H1 (cell line): ENCODE results near the gene TCN2. TPM values are rescaled to one million over a fixed set of nuclear protein-coding genes. Genes with fewer than 3 reads are reported as not detected.

ENCODE experiments used
- CTCF ChIA-PET: fragments of 300-600 bp; sonication (Branson Sonifier 250); formaldehyde crosslinking; loops from one replicate; lab custom pipeline; 2021; ENCODE audit not compliant: partially characterized antibody; lab: Charles Lee
- POLR2A ChIA-PET: fragments of 300-600 bp; sonication (Branson Sonifier 250); formaldehyde crosslinking; loops from one replicate; lab custom pipeline; 2021; ENCODE audit warnings: inconsistent platforms; ENCODE audit not compliant: partially characterized antibody; lab: Charles Lee
- DNase-seq, 2 experiments: peaks; one replicate each; pipeline versions ENCODE4 v3.0.0 to v3.0.0-alpha.2; 2010 to 2022; ENCODE audit warnings: low spot score in 2 of 2, low read depth in 1 of 2, mixed read lengths in 1 of 2
- FAIRE-seq: peaks from 2 replicates; lab custom pipeline; 2011; peaks lifted over from hg19 to GRCh38; lab: Jason Lieb, UNC
- H2AFZ ChIP-seq: 2 replicates; pipeline ENCODE4 v1.8.1; 2012; ENCODE audit warnings: low read length, inconsistent platforms
- H2AK5ac ChIP-seq: 2 replicates; pipeline ENCODE4 v1.6.1; 2013; ENCODE audit warnings: low read depth, low read length
- H2BK120ac ChIP-seq: replicated peaks from 2 replicates; pipeline ENCODE3; 2013; ENCODE audit warnings: low read depth, low read length, inconsistent platforms
- H2BK12ac ChIP-seq: 2 replicates; pipeline ENCODE4 v1.6.1; 2013; ENCODE audit warnings: low read depth, low read length
- H2BK15ac ChIP-seq: 2 replicates; pipeline ENCODE4 v1.6.1; 2013; ENCODE audit warnings: low read length
- H2BK20ac ChIP-seq: 2 replicates; pipeline ENCODE4 v1.6.1; 2013; ENCODE audit warnings: low read length
- H2BK5ac ChIP-seq: 2 replicates; pipeline ENCODE4 v1.6.1; 2013; ENCODE audit warnings: low read depth, low read length
- H3K14ac ChIP-seq: 2 replicates; pipeline ENCODE4 v1.6.1; 2013; ENCODE audit warnings: inconsistent platforms; ENCODE audit not compliant: insufficient read length
- H3K18ac ChIP-seq: 2 replicates; pipeline ENCODE4 v1.6.1; 2013; ENCODE audit warnings: low read length; ENCODE audit errors: extremely low read depth
- H3K23ac ChIP-seq: 2 replicates; pipeline ENCODE4 v1.6.1; 2013; ENCODE audit warnings: inconsistent platforms; ENCODE audit not compliant: insufficient read length
- H3K23me2 ChIP-seq: 2 replicates; pipeline ENCODE4 v1.6.1; 2013; ENCODE audit warnings: low read depth, low read length
- H3K27ac ChIP-seq: 2 replicates; pipeline ENCODE4 v1.6.1; 2011; ENCODE audit warnings: low read depth, low read length, inconsistent platforms
- H3K27me3 ChIP-seq, 4 experiments: replicated peaks in 1 of 4; 1 replicate in 1 of 4; 2 replicates in 3 of 4; pipeline versions ENCODE4 v1.6.1 to v1.8.1; 2011 to 2013; ENCODE audit warnings: low read length in 3 of 4, mild to moderate bottlenecking in 3 of 4, inconsistent platforms in 2 of 4, mixed read lengths in 2 of 4, moderate library complexity in 1 of 4; ENCODE audit not compliant: control insufficient read depth in 3 of 4, insufficient read depth in 3 of 4; ENCODE audit errors: extremely low read depth in 1 of 4
- H3K36me3 ChIP-seq, 4 experiments: 2 replicates each; pipeline versions ENCODE4 v1.6.1 to v1.8.1; 2011 to 2013; ENCODE audit warnings: mild to moderate bottlenecking in 4 of 4, low read length in 3 of 4, moderate library complexity in 2 of 4, control low read depth in 1 of 4, inconsistent platforms in 1 of 4; ENCODE audit not compliant: insufficient read depth in 4 of 4, control insufficient read depth in 2 of 4
- H3K4ac ChIP-seq: replicated peaks from 2 replicates; pipeline ENCODE3; 2013; ENCODE audit warnings: low read length, low read depth, mixed read lengths, inconsistent platforms; ENCODE audit not compliant: insufficient read length
- H3K4me1 ChIP-seq, 4 experiments: replicated peaks in 1 of 4; 1 replicate in 1 of 4; 2 replicates in 3 of 4; pipeline versions ENCODE4 v1.6.1 to v1.8.1; 2011 to 2013; ENCODE audit warnings: low read length in 3 of 4, inconsistent platforms in 2 of 4, mixed read lengths in 1 of 4; ENCODE audit not compliant: insufficient read depth in 4 of 4, control insufficient read depth in 3 of 4
- H3K4me2 ChIP-seq, 2 experiments: 2 replicates each; pipeline versions ENCODE4 v1.6.1 to v1.8.1; 2011 to 2013; ENCODE audit warnings: low read depth in 2 of 2, low read length in 2 of 2, control low read depth in 1 of 2, inconsistent platforms in 1 of 2, mild to moderate bottlenecking in 1 of 2; ENCODE audit not compliant: insufficient read depth in 1 of 2
- H3K4me3 ChIP-seq, 4 experiments: fragments of 200-600, 300-600 bp in 1 of 4; sonication (generic), shearing (Covaris generic), sonication (Bioruptor Twin) in 1 of 4; 2 replicates each; pipeline versions ENCODE4 v1.5.1 to v1.8.1; 2011 to 2016; ENCODE audit warnings: low read length in 4 of 4, low read depth in 3 of 4, control low read depth in 2 of 4, inconsistent platforms in 2 of 4, mild to moderate bottlenecking in 2 of 4, mixed read lengths in 1 of 4, moderate library complexity in 1 of 4; ENCODE audit not compliant: insufficient read depth in 2 of 4; ENCODE audit errors: extremely low read depth in 1 of 4
- H3K56ac ChIP-seq: replicated peaks from 2 replicates; pipeline ENCODE3; 2013; ENCODE audit warnings: low read depth, mild to moderate bottlenecking, mixed read lengths, low read length, inconsistent platforms; ENCODE audit not compliant: insufficient read length
- H3K79me1 ChIP-seq: 2 replicates; pipeline ENCODE4 v1.6.1; 2013; ENCODE audit warnings: low read depth, low read length, control low read depth
- H3K79me2 ChIP-seq, 2 experiments: 2 replicates each; pipeline versions ENCODE4 v1.6.1 to v1.8.1; 2012 to 2013; ENCODE audit warnings: low read length in 2 of 2, mild to moderate bottlenecking in 2 of 2, inconsistent platforms in 1 of 2; ENCODE audit not compliant: insufficient read depth in 2 of 2, control insufficient read depth in 1 of 2
- H3K9ac ChIP-seq, 4 experiments: replicated peaks in 1 of 4; 1 replicate in 1 of 4; 2 replicates in 3 of 4; pipeline versions ENCODE4 v1.6.1 to v1.8.1; 2011 to 2013; ENCODE audit warnings: low read depth in 3 of 4, low read length in 3 of 4, control low read depth in 2 of 4, mild to moderate bottlenecking in 2 of 4, moderate library complexity in 2 of 4, inconsistent platforms in 1 of 4; ENCODE audit errors: extremely low read depth in 1 of 4
- H3K9me3 ChIP-seq, 2 experiments: 2 replicates each; pipeline versions ENCODE4 v1.6.1 to v1.8.1; 2012 to 2013; ENCODE audit warnings: mild to moderate bottlenecking in 2 of 2, moderate library complexity in 2 of 2, control low read depth in 1 of 2, inconsistent platforms in 1 of 2, low read depth in 1 of 2, low read length in 1 of 2, mixed read lengths in 1 of 2; ENCODE audit not compliant: insufficient read depth in 2 of 2
- H4K20me1 ChIP-seq, 2 experiments: replicated peaks in 1 of 2; 2 replicates each; pipeline versions ENCODE3 to v1.8.1; 2011 to 2013; ENCODE audit warnings: inconsistent platforms in 2 of 2, low read length in 2 of 2, mild to moderate bottlenecking in 1 of 2; ENCODE audit not compliant: insufficient read depth in 2 of 2, control insufficient read depth in 1 of 2
- H4K5ac ChIP-seq: 2 replicates; pipeline ENCODE4 v1.6.1; 2013; ENCODE audit warnings: low read length, low read depth, mixed read lengths, inconsistent platforms; ENCODE audit not compliant: insufficient read length
- H4K8ac ChIP-seq: 2 replicates; pipeline ENCODE4 v1.8.0; 2013; ENCODE audit warnings: mild to moderate bottlenecking, moderate library complexity, low read length, inconsistent platforms; ENCODE audit not compliant: insufficient read depth; ENCODE audit errors: extremely low read depth
- H4K91ac ChIP-seq: replicated peaks from 2 replicates; pipeline ENCODE3; 2013; ENCODE audit warnings: low read length, mixed read lengths, inconsistent platforms; ENCODE audit not compliant: insufficient read length
- EZH2 ChIP-seq: fragments of 200-600 bp; sonication (generic); IDR thresholded peaks from 2 replicates; pipeline ENCODE4 v1.7.1; 2012; ENCODE audit warnings: low read depth, mild to moderate bottlenecking, moderate library complexity, low read length, inconsistent platforms; ENCODE audit not compliant: severe bottlenecking
- RAD21 ChIP-seq, 2 experiments: IDR thresholded peaks in 1 of 2; conservative IDR thresholded peaks in 1 of 2; 2 replicates each; pipeline ENCODE4 v1.6.1; 2011; ENCODE audit warnings: low read depth in 2 of 2, low read length in 2 of 2, improper control_type of control experiment in 1 of 2, inconsistent platforms in 1 of 2, mild to moderate bottlenecking in 1 of 2, moderate library complexity in 1 of 2
- WGBS, 2 experiments: shearing (Covaris generic) in 1 of 2; methylation state at CpG; one replicate each; pipeline versions ENCODE4 v1.1.6 to v1.1.7; 2013 to 2015; ENCODE audit warnings: low lambda C conversion rate in 2 of 2, mixed read lengths in 2 of 2, inconsistent platforms in 1 of 2, low coverage in 1 of 2, missing lambda C conversion rate in 1 of 2; ENCODE audit not compliant: insufficient replicate concordance in 2 of 2, insufficient coverage in 1 of 2, insufficient read length in 1 of 2; ENCODE audit errors: extremely low coverage in 1 of 2, missing lambda C conversion rate in 1 of 2; 5-methylcytosine and 5-hydroxymethylcytosine counted together
- polyA plus RNA-seq, 7 experiments: library from polyadenylated mRNA; depleted of rRNA in 3 of 7; stranded (reverse) in 5 of 7; unstranded in 2 of 7; fragments of >200 nt in 5 of 7; fragments of 200-250 nt in 2 of 7; gene quantifications; 1 replicate in 5 of 7; 2 replicates in 1 of 7; 4 replicates in 1 of 7; pipeline versions ENCODE4 v1.2.1 to v1.2.3, GENCODE V29; 2011 to 2013; ENCODE audit warnings: missing spikeins in 2 of 7, mixed read lengths in 2 of 7
- total RNA-seq: library from RNA; stranded (reverse); fragmentation: NEBNext Ultra II Directional; extraction: Animal tissue kit (Norgen Biotek cat#: 25700); gene quantifications from 2 replicates; pipeline ENCODE4 v1.2.1, GENCODE V29; 2021
- TF ChIP-seq, protein P1 (sequence below), 3 experiments: IDR thresholded peaks; 1 replicate in 2 of 3; 2 replicates in 1 of 3; pipeline versions ENCODE4 v1.5.1 to v1.6.1; 2011; ENCODE audit warnings: low read length in 3 of 3, mild to moderate bottlenecking in 3 of 3, inconsistent platforms in 2 of 3, low read depth in 1 of 3, moderate library complexity in 1 of 3; ENCODE audit not compliant: insufficient read depth in 1 of 3; ENCODE audit errors: control extremely low read depth in 1 of 3

The TCN2 gene
- total and polyA plus RNA-seq, 2 of the 8 experiments (the other 6 are each of a cell fraction or from before 2014, with no cell fraction given), result 30.0 to 87.8 TPM

DNA sequence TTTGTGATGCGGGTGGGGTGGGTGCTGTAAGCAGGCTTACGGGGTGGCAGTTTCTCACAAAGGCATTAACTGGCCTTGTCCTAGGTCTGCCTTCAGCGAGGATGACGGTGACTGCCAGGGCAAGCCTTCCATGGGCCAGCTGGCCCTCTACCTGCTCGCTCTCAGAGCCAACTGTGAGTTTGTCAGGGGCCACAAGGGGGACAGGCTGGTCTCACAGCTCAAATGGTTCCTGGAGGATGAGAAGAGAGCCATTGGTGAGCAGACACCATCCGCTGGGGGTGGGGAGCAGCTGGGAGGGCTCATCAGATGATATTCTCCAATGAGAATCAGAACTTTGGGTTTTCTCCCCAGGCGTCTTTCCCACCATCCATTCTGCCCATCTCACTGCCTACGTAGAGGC, 5.8 kb downstream of the TCN2 start:
- no peak overlapping the region for H3K56ac ChIP-seq
- H4K5ac ChIP-seq, result no peak overlapping the region
- POLR2A ChIA-PET, result interaction anchor here (0.9 to 1.6 kb wide), 2 partner anchors 12 to 16 kb away, joined by 3 read pairs; no protein-coding TSS in a partner anchor
- H3K18ac ChIP-seq, result no peak overlapping the region
- H3K4me1 ChIP-seq, result peaks cover 0 to 16% (median 5%) of the 10 kb centered on the region in 4 experiments; a peak in 5 of 7 replicates
- no peaks in the 10 kb centered on the region; the same call in 1 of the 2 replicates for H3K23me2 ChIP-seq
- CTCF ChIA-PET, result interaction anchor here (0.8 to 3.0 kb wide), 10 partner anchors 8 to 334 kb away, joined by 3 to 15 read pairs (median 3); partner anchors contain the start of gene GAL3ST1
- H3K4me3 ChIP-seq, result no peak overlapping the region
- WGBS, 2 experiments, result 85% methylated on average over 8 of the region's 8 CpGs; no CpG with 5 or more reads in 1 of the 2 experiments
- H3K4me2 ChIP-seq, result no peak overlapping the region
- H2BK20ac ChIP-seq, result no peak overlapping the region
- no peak overlapping the region for H3K9ac ChIP-seq
- no peak overlapping the region for H3K23ac ChIP-seq
- H3K9me3 ChIP-seq, result no peaks in the 10 kb centered on the region
- H3K36me3 ChIP-seq, result peaks cover 11 to 61% (median 42%) of the 10 kb centered on the region in 4 experiments; a peak in 7 of 8 replicates
- no peak overlapping the region for H3K14ac ChIP-seq
- peaks cover 0 to 10% of the 10 kb centered on the region in 2 experiments; a peak in 2 of 4 replicates for H3K79me2 ChIP-seq
- no peak for FAIRE-seq
- no peak overlapping the region for H2BK15ac ChIP-seq
- H4K8ac ChIP-seq, result no peak overlapping the region
- no peaks in the 10 kb centered on the region for H3K27me3 ChIP-seq
- H2BK120ac ChIP-seq, result no peak overlapping the region
- TF ChIP-seq EZH2, result no peak
- TF ChIP-seq, protein P1, sequence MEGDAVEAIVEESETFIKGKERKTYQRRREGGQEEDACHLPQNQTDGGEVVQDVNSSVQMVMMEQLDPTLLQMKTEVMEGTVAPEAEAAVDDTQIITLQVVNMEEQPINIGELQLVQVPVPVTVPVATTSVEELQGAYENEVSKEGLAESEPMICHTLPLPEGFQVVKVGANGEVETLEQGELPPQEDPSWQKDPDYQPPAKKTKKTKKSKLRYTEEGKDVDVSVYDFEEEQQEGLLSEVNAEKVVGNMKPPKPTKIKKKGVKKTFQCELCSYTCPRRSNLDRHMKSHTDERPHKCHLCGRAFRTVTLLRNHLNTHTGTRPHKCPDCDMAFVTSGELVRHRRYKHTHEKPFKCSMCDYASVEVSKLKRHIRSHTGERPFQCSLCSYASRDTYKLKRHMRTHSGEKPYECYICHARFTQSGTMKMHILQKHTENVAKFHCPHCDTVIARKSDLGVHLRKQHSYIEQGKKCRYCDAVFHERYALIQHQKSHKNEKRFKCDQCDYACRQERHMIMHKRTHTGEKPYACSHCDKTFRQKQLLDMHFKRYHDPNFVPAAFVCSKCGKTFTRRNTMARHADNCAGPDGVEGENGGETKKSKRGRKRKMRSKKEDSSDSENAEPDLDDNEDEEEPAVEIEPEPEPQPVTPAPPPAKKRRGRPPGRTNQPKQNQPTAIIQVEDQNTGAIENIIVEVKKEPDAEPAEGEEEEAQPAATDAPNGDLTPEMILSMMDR (IDR thresholded peaks at IDR 0.05; ENCODE audit: control extremely low read depth in 1 of 3, insufficient read depth in 1 of 3, low read depth in 1 of 3, low read length in 3 of 3), result peak; percentile 37 to 44 (median 40); a peak in 3 of 4 replicates
- peak in 1 of 2 experiments; percentile 39; a peak in 2 of 4 replicates for TF ChIP-seq RAD21 (IDR thresholded peaks at IDR 0.05 in 1 of 2, conservative IDR thresholded peaks at IDR 0.05 in 1 of 2; ENCODE audit: low read depth in 2 of 2, low read length in 2 of 2)
- DNase-seq, result no peak
- H4K20me1 ChIP-seq, result peaks cover 2 to 5% of the 10 kb centered on the region in 2 experiments
- no peak overlapping the region for H3K4ac ChIP-seq
- H2BK5ac ChIP-seq, result no peak overlapping the region
- no peak overlapping the region for H2BK12ac ChIP-seq
- no peak overlapping the region for H4K91ac ChIP-seq
- H3K27ac ChIP-seq, result no peak overlapping the region
- H2AK5ac ChIP-seq, result no peak overlapping the region
- no peak overlapping the region for H2AFZ ChIP-seq
- peaks cover 2% of the 10 kb centered on the region; the same call in 1 of the 2 replicates for H3K79me1 ChIP-seq
